Measurements from ENCODE around the gene POLA2. TPM values are rescaled to one million over a fixed set of nuclear protein-coding genes. Genes with fewer than 3 reads are reported as not detected.

The POLA2 gene
- total RNA-seq, 4 donors from 2014 or later: 7.6 to 11.3 (median 10.4) TPM

DNA sequence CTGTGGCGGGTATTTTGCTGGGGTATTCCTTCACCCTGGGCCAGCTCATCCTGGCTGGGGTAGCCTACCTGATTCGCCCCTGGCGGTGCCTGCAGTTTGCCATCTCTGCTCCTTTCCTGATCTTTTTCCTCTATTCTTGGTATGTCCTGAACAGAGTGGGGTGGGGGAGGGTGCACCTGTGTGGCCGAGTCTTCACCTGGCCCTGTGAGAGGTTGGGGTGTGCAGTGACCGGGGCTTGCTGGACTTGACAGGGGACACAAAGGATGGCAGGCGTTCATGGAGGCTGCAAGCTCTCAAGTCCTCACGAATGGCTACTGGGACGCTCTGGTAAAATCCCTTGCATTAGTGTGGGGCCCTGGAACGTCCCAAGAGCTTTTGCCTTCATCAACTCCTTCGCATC, 40.7 kb upstream of the POLA2 start:
- intact Hi-C loops (cut with DNase I): no loop called here
- 95 to 96% methylated on average over 10 of the region's 10 CpGs for WGBS, 2 donors
- H3K4me1 ChIP-seq: peaks cover 6 to 9% of the 10 kb centered on the region in 2 donors
- no peak for DNase-seq
- H3K27ac ChIP-seq: no peak overlapping the region
- no peaks in the 10 kb centered on the region for H3K27me3 ChIP-seq
- no peak overlapping the region for H3K4me3 ChIP-seq (replicated peaks in 1 of 3)
- no peaks in the 10 kb centered on the region for H3K36me3 ChIP-seq
- TF ChIP-seq, protein P1, sequence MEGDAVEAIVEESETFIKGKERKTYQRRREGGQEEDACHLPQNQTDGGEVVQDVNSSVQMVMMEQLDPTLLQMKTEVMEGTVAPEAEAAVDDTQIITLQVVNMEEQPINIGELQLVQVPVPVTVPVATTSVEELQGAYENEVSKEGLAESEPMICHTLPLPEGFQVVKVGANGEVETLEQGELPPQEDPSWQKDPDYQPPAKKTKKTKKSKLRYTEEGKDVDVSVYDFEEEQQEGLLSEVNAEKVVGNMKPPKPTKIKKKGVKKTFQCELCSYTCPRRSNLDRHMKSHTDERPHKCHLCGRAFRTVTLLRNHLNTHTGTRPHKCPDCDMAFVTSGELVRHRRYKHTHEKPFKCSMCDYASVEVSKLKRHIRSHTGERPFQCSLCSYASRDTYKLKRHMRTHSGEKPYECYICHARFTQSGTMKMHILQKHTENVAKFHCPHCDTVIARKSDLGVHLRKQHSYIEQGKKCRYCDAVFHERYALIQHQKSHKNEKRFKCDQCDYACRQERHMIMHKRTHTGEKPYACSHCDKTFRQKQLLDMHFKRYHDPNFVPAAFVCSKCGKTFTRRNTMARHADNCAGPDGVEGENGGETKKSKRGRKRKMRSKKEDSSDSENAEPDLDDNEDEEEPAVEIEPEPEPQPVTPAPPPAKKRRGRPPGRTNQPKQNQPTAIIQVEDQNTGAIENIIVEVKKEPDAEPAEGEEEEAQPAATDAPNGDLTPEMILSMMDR (IDR thresholded peaks at IDR 0.05): no peak
- no peak for TF ChIP-seq POLR2A (IDR thresholded peaks at IDR 0.05)
- H3K9me3 ChIP-seq: no peaks in the 10 kb centered on the region

- 86 to 88% methylated on average over 8 of the region's 8 CpGs for WGBS, 2 donors
- Histone ChIP-seq H3K27ac (no peak overlapping the region), H3K27me3 (no peaks in the 10 kb centered on the region), H3K4me3 (replicated peaks in 1 of 3) (no peak overlapping the region), H3K9me3 (no peaks in the 10 kb centered on the region), H3K4me1 (peaks cover 6 to 9% of the 10 kb centered on the region in 2 donors), H3K36me3 (no peaks in the 10 kb centered on the region)
- DNase-seq: no peak
- intact Hi-C loops (cut with DNase I): no loop called here
- TF ChIP-seq, protein P1 (IDR thresholded peaks at IDR 0.05): no peak
- TF ChIP-seq POLR2A (IDR thresholded peaks at IDR 0.05): no peak
Measured at GRCh38 chr11:65223011-65223410, 38.8 kb upstream of the POLA2 start.

GRCh38 chr11:65224930-65225278, 36.9 kb upstream of the POLA2 start:
- Histone ChIP-seq H3K4me3 (replicated peaks in 1 of 3) (no peak overlapping the region), H3K4me1 (peaks cover 6 to 9% of the 10 kb centered on the region in 2 donors), H3K27ac (no peak overlapping the region), H3K9me3 (no peaks in the 10 kb centered on the region), H3K27me3 (no peaks in the 10 kb centered on the region), H3K36me3 (no peaks in the 10 kb centered on the region)
- WGBS, 2 donors: 52 to 64% methylated on average over 5 of the region's 5 CpGs
- intact Hi-C loops (cut with DNase I): no loop called here
- peak; percentile 16 to 26 for DNase-seq
- TF ChIP-seq POLR2A (IDR thresholded peaks at IDR 0.05): no peak
- TF ChIP-seq, protein P1 (IDR thresholded peaks at IDR 0.05): no peak

DNA sequence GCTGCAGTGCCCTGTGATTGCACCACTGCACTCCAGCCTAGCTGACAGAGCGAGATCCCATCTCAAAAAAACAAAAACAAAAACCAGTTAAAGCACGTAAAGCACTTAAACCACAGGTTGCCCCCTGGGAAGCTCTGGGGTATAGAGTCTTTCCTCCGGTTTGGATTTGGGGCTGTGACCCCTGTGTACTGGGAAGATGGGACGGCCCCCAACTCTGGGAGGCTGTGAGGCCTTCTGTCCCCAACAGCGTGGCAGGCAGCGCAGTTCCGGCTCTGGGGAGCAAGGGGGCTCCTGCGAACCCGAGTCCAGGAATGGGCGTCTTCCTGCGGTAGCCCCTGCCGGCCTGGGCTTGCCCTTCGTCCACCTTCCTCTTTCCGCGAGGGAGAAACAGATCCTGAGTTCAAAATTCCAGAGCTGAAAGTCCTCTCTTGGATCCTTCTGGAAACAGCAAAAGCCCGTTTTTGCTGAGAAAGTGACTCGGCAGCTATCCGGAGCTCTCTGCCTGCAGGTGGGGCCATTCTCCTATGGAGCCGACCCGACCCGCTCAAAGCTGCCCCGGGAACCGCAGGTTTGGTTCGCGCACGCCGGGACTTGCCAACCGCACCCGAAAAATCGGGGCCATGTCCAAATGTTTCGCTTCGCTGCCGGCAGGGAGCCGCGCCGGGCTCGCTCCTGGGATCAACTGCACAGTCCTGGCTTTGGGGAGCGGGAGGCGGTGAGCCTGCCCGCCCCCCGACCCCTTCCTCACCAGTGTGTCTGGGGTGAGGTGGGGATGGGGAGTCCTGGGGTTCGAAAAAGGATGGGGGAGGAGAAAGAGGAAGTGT, 36.3 kb upstream of the POLA2 start:
- peak overlapping the region in 1 of 3 donors; percentile 26 for H3K27ac ChIP-seq
- intact Hi-C loops (cut with DNase I): no loop called here
- peak; percentile 75 to 77 for DNase-seq
- peak overlapping the region in 2 of 3 donors; percentile 12 to 21 for H3K4me3 ChIP-seq (replicated peaks in 1 of 3)
- TF ChIP-seq POLR2A (IDR thresholded peaks at IDR 0.05): no peak
- TF ChIP-seq, protein P1 (IDR thresholded peaks at IDR 0.05): peak in 5 of 6 experiments; percentile 22 to 71 (median 55)
- H3K9me3 ChIP-seq: no peaks in the 10 kb centered on the region
- peaks cover 6 to 9% of the 10 kb centered on the region in 2 donors for H3K4me1 ChIP-seq
- no peaks in the 10 kb centered on the region for H3K36me3 ChIP-seq
- no peaks in the 10 kb centered on the region for H3K27me3 ChIP-seq
- WGBS, 2 donors: 12 to 14% methylated on average over 25 to 42 of the region's 42 CpGs

GRCh38 chr11:65226103-65226442, 35.7 kb upstream of the POLA2 start:
- TF ChIP-seq POLR2A (IDR thresholded peaks at IDR 0.05): no peak
- TF ChIP-seq, protein P1 (IDR thresholded peaks at IDR 0.05): no peak
- Histone ChIP-seq H3K4me3 (replicated peaks in 1 of 3) (peak overlapping the region in 2 of 3 donors; percentile 12 to 21), H3K9me3 (no peaks in the 10 kb centered on the region), H3K36me3 (no peaks in the 10 kb centered on the region), H3K27me3 (no peaks in the 10 kb centered on the region), H3K4me1 (peaks cover 6 to 9% of the 10 kb centered on the region in 2 donors), H3K27ac (no peak overlapping the region)
- DNase-seq: no peak
- intact Hi-C loops (cut with DNase I): no loop called here
- 49 to 66% methylated on average over 7 of the region's 7 CpGs for WGBS, 2 donors

Measured in thyroid gland (tissue), 4 donors.